ENCODE data around the gene TADA2A. TPM values are rescaled to one million over a fixed set of nuclear protein-coding genes. Genes with fewer than 3 reads are reported as not detected.
"Not testable (repeated sequence)": the region's sequence is repeated elsewhere in the genome, so short reads cannot be mapped to it uniquely, and the experiment has no call there.

TADA2A gene
- total RNA-seq, 1 donor from 2014 or later = 10.4 TPM

DNA sequence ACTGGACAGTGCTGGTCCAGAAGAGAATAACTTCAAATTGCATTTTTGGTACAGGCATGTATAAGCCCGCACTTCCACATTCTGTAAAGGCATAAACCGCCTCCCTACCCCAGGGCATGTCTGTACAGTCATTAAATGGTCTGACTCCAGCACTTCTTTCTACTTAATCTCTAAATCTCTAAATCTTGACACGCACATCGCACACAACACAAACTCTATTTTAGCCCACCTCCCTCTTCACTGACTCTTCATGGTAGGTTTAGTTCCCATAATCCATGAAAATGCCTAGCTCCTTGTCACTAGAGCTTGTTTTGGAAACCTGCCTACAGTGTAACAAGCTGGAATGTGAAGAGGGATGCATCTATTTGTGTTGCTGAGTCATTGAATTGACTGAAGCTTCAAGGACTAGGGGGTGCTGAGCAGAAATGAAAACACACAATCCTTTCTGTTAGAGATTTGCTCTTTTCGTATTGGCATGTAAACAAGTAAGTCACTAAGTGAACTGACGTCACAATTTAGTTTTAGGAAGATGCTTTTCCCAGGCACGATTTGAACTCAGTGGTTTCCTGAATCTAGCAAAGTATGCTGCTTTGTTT, 81.4 kb downstream of the TADA2A start:
- DNase-seq (no peak), ATAC-seq (peak; percentile 33)
- intact Hi-C loops (cut with micrococcal nuclease) = no loop called here

DNA sequence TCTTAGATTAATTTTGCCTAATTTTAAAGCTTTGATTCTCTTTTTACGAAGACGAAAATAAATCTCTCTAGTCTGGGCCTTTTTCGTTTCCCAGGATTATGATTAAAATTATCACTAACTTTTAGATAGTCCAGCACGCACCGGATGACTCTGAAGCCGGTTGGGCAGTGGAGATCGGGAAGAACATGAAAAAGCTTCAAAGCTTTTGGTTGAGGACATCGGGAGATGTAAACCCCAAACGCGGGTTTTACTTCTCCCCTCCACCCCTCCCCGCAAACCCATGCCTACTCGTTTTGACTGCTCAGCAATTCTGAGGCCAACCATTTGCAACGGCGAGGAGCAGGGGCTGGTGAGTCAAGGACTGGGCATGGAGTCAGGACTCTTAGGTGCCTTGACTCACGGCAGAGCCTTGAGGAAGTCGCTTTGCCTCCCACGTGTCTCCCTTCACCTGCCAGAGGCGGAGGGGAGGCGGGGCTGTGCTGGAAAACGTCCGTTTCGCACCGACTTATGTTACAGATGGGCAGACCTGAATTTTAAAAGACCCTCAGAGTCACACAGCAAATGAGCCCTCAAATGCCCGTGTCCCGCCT, 82.0 kb downstream of the TADA2A start:
- intact Hi-C loops (cut with micrococcal nuclease) = no loop called here

DNA sequence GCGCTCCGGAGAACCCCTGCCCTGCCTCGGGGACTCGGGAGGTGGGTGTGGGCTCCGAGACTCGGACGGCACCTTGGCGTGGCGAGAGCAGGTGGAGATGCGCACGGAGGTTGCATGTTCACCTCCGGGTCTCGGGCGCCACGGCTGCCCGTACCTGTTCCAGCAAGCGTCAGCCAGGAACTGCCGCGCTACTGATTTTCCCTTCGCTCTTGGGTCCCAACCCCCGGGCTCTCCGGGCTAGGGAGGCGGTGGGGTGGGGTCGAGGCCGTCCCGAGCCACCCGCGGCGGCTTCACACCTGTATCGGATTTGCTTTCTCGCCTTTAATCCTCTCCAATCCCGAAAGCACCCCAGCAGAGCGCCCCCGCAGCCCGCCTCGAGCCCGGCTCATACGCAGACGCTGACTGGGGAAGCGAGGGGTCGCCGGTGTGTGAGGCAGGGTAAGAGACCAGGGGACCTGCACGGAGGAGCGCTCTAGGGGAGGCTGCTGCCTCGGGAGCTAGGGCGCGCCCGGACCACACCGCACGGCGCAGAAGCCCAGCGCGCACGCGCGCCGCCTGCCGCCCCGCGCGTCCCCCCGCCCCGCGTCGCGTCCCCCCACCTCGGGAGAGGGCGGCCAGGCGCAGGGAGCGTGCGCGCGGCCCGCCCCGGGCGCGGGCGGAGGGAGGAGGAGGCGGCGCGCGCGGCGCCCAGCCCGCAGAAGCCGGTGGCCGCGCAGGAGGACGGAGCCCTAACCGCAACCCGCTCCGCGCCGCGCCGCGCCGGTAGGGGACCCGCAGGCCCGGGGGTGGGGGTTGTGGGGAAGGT, 82.7 kb downstream of the TADA2A start, which contains the start of gene DUSP14:
Gene DUSP14 (plus strand): TSS at position 695 of the 805 bp plus-strand sequence. CDS start 22,382 bp downstream, outside the sequence.
- intact Hi-C loops (cut with micrococcal nuclease) = no loop called here
- DNase-seq (peak; percentile 91), ATAC-seq (peak; percentile 88)

More for the DNA sequence above, 82.0 kb downstream of the TADA2A start:
- DNase-seq (peak; percentile 47), ATAC-seq (peak; percentile 54)

GRCh38 chr17:37490022-37490587, 83.4 kb downstream of the TADA2A start:
- peak; percentile 81 for DNase-seq
- intact Hi-C loops (cut with micrococcal nuclease) = no loop called here
- peak; percentile 64 for ATAC-seq

DNA sequence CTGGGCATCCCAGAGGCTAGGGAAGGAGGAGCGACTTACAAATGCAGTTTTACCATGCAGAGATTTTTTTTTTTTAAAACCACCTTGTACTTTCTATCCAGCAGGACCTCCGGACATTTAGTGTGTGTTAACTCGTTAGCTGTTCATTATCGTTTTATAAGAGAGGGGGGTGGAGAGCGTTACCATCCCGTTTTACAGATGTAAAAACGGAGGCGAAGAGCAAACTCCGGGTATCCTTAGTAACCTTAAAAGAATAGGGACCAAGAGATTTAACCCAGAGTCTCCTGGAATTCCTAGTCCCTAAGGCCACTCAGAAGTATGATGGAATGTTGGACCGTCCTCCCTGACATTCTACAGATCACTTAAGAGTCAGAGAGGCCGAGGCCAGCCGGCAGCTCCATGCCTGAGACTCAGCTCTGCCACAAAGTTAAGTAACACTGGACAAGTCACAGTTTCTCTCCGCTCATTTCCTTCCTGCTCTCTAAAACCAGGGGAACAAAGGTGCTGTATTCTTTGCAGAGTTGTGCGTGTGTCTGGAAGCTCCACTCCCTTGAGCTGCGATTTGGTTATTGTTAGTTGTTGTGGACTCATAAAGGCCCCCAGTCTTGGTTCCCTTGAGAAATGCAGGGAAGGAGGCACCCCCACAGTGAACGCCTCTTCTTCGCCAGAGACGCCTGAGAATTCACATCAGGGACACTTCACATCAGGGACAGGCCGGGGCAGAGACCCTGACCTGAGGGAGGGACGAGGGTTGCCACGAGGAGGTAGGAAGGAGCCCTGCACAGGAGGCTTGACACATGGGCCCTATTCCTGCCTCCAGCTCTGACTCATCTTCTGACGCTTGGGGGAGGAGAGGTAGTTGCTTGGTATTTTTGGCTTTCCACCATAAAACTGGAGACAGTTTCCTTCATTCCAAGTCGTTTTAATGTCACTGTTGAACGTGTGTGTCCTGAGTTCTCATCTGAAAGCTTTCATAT, 84.2 kb downstream of the TADA2A start:
- peak; percentile 48 for DNase-seq
- ATAC-seq = peak; percentile 38

GRCh38 chr17:37492167-37492566, 85.5 kb downstream of the TADA2A start:
- ATAC-seq (no peak), DNase-seq (no peak)
- intact Hi-C loops (cut with micrococcal nuclease) = no loop called here

More for the DNA sequence above, 84.2 kb downstream of the TADA2A start:
- intact Hi-C loops (cut with micrococcal nuclease) = no loop called here

GRCh38 chr17:37493249-37494027, 86.8 kb downstream of the TADA2A start:
- ATAC-seq (no peak), DNase-seq (no peak)
- intact Hi-C loops (cut with micrococcal nuclease) = no loop called here

DNA sequence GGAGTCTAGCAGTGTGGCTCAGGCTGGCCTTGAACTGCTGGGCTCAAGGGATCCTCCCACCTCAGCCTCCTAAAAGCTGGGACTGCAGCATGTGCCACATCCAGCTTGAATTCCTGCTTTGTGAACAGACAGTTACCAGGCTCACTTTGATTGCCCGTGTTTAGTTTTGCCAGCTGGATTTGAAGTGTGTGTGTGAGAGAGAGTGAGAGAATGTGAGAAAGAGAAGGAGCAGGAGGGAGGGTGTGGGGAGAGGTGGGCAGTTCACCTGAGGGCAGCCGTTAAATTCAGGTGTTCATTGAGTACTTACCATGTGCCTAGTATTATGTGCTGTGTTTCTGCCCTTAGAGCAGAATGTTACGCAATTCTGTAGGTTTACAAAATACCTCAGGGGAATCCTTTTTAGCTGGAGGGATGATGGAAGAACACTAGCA, 87.7 kb downstream of the TADA2A start:
- intact Hi-C loops (cut with micrococcal nuclease) = no loop called here
- no peak for DNase-seq
- no peak for ATAC-seq

GRCh38 chr17:37494971-37495370, 88.3 kb downstream of the TADA2A start:
- DNase-seq (no peak), ATAC-seq (no peak)
- intact Hi-C loops (cut with micrococcal nuclease) = no loop called here

GRCh38 chr17:37500378-37500777, 93.7 kb downstream of the TADA2A start:
- DNase-seq = no peak
- ATAC-seq = no peak
- intact Hi-C loops (cut with micrococcal nuclease) = no loop called here

DNA sequence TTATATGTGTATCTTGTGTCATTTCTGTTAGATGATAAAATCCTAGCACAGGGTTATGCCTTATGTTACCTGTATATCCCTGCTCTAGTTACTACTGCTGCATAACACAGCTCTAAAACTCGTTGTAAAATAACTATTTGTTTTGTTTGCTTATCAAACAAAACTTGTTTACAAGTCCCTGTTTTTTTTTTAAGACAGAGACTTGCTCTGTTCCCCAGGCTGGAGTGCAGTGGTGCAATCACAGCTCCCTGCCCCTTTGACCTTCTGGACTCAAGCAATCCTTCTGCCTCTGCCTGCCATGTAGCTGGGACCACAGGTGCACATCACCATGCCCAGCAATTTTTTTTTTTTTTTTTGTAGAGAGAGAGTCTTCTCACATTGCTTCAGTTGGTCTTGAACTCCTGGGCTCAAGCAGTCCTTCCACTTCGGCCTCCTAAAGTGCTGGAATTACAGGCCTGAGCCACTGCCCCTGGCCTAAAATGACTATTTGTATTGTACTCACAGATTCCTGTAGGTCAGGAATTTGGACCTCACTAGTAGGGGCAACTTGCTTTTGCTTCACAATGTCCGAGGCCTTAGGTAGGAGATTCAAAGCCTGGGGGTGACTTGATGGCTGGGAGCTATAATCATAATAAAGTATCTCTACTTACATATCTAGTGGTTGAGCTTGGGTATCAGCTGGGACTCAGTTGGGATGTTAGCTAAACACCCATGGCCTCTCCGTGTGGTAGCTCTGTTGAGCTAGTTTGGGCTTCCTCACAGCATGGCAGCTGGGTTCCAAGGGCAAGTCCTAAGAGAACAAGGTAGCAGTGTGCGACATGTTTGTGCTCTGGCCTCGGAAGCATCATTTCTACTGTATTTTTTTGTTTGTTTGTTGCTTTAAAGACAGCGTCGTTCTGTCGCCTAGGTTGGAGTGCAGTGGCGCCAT, 95.6 kb downstream of the TADA2A start:
- no peak for ATAC-seq
- no peak for DNase-seq
- intact Hi-C loops (cut with micrococcal nuclease) = no loop called here

DNA sequence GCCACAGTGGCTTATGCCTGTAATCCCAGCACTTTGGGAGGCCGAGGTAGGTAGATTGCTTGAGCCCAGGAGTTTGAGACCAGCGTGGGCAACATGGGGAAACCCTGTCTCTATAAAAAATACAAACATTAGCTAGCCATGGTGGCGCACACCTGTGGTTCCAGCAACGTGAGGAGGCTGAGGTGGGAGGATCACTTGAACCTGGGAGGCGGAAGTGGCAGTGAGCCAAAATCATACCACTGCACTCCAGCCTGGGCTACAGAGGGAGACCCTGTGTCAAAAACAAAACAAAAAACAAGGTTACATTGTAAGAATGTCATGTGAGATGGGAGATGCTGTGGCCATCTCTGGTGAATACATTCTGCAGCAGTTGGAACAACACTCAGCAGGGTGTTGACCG, 96.5 kb downstream of the TADA2A start:
- intact Hi-C loops (cut with micrococcal nuclease) = no loop called here
- DNase-seq = no peak
- no peak for ATAC-seq

GRCh38 chr17:37505333-37505732, 98.6 kb downstream of the TADA2A start:
- no peak for ATAC-seq
- no peak for DNase-seq
- intact Hi-C loops (cut with micrococcal nuclease) = no loop called here

DNA sequence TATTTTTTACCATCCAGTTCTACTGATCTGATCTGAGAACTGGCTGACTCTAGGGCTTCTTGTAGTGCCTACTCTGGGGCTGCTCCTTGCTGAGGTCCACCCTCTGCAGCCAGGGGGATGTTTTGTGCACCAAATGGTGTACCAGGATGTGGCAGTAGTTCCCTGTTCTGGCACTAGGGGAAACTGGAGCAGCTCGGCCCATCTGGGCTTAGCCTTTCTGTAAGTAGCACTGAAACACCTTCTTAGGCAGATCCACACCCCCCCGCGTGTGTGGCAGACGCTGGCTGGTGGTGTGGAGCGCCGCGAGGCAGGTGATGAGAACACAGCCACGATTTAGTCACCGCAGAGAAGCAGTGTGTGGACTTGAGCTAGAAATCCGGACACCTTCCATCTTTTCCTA, 100.0 kb downstream of the TADA2A start:
- intact Hi-C loops (cut with micrococcal nuclease) = no loop called here
- ATAC-seq (peak; percentile 56), DNase-seq (no peak)

DNA sequence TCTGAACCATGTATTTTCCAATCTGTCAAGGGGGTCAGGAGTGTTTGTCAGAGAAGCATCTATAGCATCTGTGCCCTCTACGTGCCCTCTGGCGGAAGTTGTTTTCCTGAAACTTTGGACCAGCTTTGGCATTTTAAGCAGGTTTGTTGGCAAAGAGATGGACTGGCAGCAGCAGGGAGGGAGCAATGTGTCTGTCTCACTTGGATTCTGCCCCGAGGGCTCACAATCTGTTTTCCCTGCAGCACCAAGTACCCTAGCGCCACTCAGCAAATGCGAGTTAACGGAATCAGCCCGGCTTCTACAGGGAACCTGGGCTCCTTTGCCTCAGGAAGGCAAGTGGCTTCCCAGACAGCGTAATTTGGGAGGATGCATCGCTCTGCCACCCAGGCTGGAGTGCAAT, 100.4 kb downstream of the TADA2A start:
- ATAC-seq (peak; percentile 59), DNase-seq (no peak)
- intact Hi-C loops (cut with micrococcal nuclease) = no loop called here

- no peak for DNase-seq
- intact Hi-C loops (cut with micrococcal nuclease) = no loop called here
- ATAC-seq = no peak
These were observed 103.4 kb downstream of the TADA2A start for GRCh38 chr17:37510056-37510455.

- DNase-seq; ATAC-seq; intact Hi-C loops (cut with micrococcal nuclease): not testable (repeated sequence)
These were observed 105.0 kb downstream of the TADA2A start for GRCh38 chr17:37511642-37512041.

All from left ventricle myocardium superior (tissue), 1 donor.